PC-9 (cell line): ENCODE measurements around the gene COPS6. TPM values are rescaled to one million over a fixed set of nuclear protein-coding genes. Genes with fewer than 3 reads are reported as not detected.

Experiments used
- BruUV-seq: library from RNA; stranded (reverse); fragments of 400-500 nt; replicated peaks from 2 replicates; lab custom pipeline; 2021; lab: Mats Ljungman, UMichigan
- CTCF ChIA-PET: fragments of 300-600 bp; sonication (Branson Sonifier 250); formaldehyde crosslinking; loops from one replicate; lab custom pipeline; 2022; ENCODE audit warnings: antibody characterized with exemption; lab: Charles Lee
- POLR2A ChIA-PET: fragments of 300-600 bp; sonication (Branson Sonifier 250); formaldehyde crosslinking; loops from one replicate; lab custom pipeline; 2022; ENCODE audit warnings: antibody characterized with exemption; ENCODE audit not compliant: unreplicated experiment; lab: Charles Lee
- DNase-seq, 2 experiments: peaks; one replicate each; pipeline versions ENCODE4 v3.0.0 to v3.0.0-alpha.2; 2015 to 2022; ENCODE audit warnings: mixed read lengths in 1 of 2
- H2AFZ ChIP-seq: fragments of 200-600 bp; sonication (generic); 2 replicates; pipeline ENCODE4 v1.8.1; 2017; ENCODE audit warnings: antibody characterized with exemption
- H3F3A ChIP-seq: fragments of 200-600 bp; sonication (generic); 2 replicates; pipeline ENCODE4 v1.8.1; 2017; ENCODE audit warnings: antibody characterized with exemption, mild to moderate bottlenecking, low read depth; ENCODE audit not compliant: insufficient read depth
- H3K27ac ChIP-seq: fragments of 200-600 bp; sonication (generic); 2 replicates; pipeline ENCODE4 v1.6.1; 2016; ENCODE audit warnings: mixed run types
- H3K27me3 ChIP-seq: fragments of 200-600 bp; sonication (generic); 2 replicates; pipeline ENCODE4 v1.6.1; 2016; ENCODE audit warnings: low read depth, mixed run types; ENCODE audit not compliant: insufficient read depth
- H3K36me3 ChIP-seq: fragments of 200-600 bp; sonication (generic); 2 replicates; pipeline ENCODE4 v1.6.1; 2016; ENCODE audit warnings: low read depth, mixed run types
- H3K4me1 ChIP-seq: fragments of 200-600 bp; sonication (generic); replicated peaks from 2 replicates; pipeline ENCODE4 v1.6.1; 2016; ENCODE audit warnings: mixed run types; ENCODE audit not compliant: insufficient read depth
- H3K4me2 ChIP-seq: fragments of 200-600 bp; sonication (generic); 2 replicates; pipeline ENCODE4 v1.6.1; 2017; ENCODE audit warnings: mixed run types
- H3K4me3 ChIP-seq: fragments of 200-600 bp; sonication (generic); 2 replicates; pipeline ENCODE4 v1.6.1; 2016; ENCODE audit warnings: mixed run types
- H3K79me2 ChIP-seq: fragments of 200-600 bp; sonication (generic); 2 replicates; pipeline ENCODE4 v1.6.1; 2017; ENCODE audit warnings: low read depth, mixed run types
- H3K9me2 ChIP-seq: fragments of 200-600 bp; sonication (generic); 2 replicates; pipeline ENCODE4 v1.8.1; 2017; ENCODE audit warnings: mild to moderate bottlenecking; ENCODE audit not compliant: insufficient read depth
- H3K9me3 ChIP-seq: fragments of 200-600 bp; sonication (generic); 2 replicates; pipeline ENCODE4 v1.8.1; 2016; ENCODE audit warnings: low read depth; ENCODE audit not compliant: insufficient read depth
- H4K20me1 ChIP-seq: fragments of 200-600 bp; sonication (generic); 2 replicates; pipeline ENCODE4 v1.8.1; 2017; ENCODE audit not compliant: insufficient read depth
- EZH2 ChIP-seq: fragments of 200-600 bp; sonication (generic); IDR thresholded peaks from 2 replicates; pipeline ENCODE4 v1.8.0; 2017; ENCODE audit warnings: antibody characterized with exemption, low read depth
- intact Hi-C: fragments of 100-400 bp; cut with micrococcal nuclease; formaldehyde crosslinking; loops from one replicate; pipeline ENCODE4 v1.10.0; 2022; ENCODE audit not compliant: unreplicated experiment
- total RNA-seq: library from RNA; stranded (reverse); gene quantifications from 2 replicates; pipeline ENCODE4 v1.2.3, GENCODE V29; 2021
- TF ChIP-seq, protein P1 (sequence below): fragments of 200-600 bp; sonication (generic); conservative IDR thresholded peaks from 2 replicates; pipeline ENCODE4 v1.6.1; 2017; ENCODE audit warnings: mixed run types, antibody characterized with exemption, mild to moderate bottlenecking, moderate library complexity

Gene COPS6
- total RNA-seq, 1 experiment from 2014 or later, result 145 TPM

DNA sequence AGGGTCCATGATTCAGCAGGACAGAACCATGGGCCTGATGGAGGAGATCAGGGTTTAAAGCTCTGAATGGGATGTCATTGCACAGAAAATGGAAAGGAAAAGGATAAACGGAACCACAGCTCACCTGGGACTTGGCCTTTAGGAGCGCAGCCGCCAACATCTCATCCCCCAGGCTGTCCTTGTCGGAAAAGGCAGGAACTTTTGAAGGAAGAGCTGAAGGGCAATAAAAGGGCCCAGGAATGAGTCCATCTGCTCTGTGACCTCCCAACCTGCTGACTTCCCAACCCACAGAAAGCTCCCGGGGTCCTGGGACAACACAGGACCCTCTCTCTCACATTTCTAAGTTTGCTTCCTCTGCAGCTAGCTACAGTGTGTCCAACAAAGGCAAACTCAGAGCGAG lies 13.4 kb upstream of the COPS6 start:
- Histone ChIP-seq H3K4me1 (peaks cover 7% of the 10 kb centered on the region), H3K4me2 (no peak overlapping the region), H3K79me2 (peaks cover 41% of the 10 kb centered on the region), H3K27me3 (no peaks in the 10 kb centered on the region), H3K9me2 (no peaks in the 10 kb centered on the region), H3K4me3 (no peak overlapping the region), H3K36me3 (peaks cover 93% of the 10 kb centered on the region), H3K27ac (no peak overlapping the region), H4K20me1 (peaks cover 8% of the 10 kb centered on the region; the same call in 1 of the 2 replicates), H3K9me3 (peaks cover 44% of the 10 kb centered on the region), H3F3A (peaks cover 3% of the 10 kb centered on the region; the same call in 1 of the 2 replicates), H2AFZ (no peak overlapping the region)
- DNase-seq, result no peak
- ChIA-PET CTCF (no interaction called here), POLR2A (no interaction called here)
- intact Hi-C loops, result no loop called here
- no TSS peak for BruUV-seq
- TF ChIP-seq, protein P1, sequence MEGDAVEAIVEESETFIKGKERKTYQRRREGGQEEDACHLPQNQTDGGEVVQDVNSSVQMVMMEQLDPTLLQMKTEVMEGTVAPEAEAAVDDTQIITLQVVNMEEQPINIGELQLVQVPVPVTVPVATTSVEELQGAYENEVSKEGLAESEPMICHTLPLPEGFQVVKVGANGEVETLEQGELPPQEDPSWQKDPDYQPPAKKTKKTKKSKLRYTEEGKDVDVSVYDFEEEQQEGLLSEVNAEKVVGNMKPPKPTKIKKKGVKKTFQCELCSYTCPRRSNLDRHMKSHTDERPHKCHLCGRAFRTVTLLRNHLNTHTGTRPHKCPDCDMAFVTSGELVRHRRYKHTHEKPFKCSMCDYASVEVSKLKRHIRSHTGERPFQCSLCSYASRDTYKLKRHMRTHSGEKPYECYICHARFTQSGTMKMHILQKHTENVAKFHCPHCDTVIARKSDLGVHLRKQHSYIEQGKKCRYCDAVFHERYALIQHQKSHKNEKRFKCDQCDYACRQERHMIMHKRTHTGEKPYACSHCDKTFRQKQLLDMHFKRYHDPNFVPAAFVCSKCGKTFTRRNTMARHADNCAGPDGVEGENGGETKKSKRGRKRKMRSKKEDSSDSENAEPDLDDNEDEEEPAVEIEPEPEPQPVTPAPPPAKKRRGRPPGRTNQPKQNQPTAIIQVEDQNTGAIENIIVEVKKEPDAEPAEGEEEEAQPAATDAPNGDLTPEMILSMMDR, result no peak
- TF ChIP-seq EZH2, result no peak

- Histone ChIP-seq H3K27me3 (no peaks in the 10 kb centered on the region), H3K36me3 (peaks cover 75% of the 10 kb centered on the region), H3K4me3 (no peak overlapping the region), H3K9me3 (peaks cover 26% of the 10 kb centered on the region; the same call in 1 of the 2 replicates), H3K79me2 (peaks cover 52% of the 10 kb centered on the region), H2AFZ (no peak overlapping the region), H3K4me1 (peaks cover 10% of the 10 kb centered on the region), H3K4me2 (no peak overlapping the region), H3K27ac (no peak overlapping the region), H3F3A (peaks cover 7% of the 10 kb centered on the region), H3K9me2 (no peaks in the 10 kb centered on the region), H4K20me1 (peaks cover 8% of the 10 kb centered on the region; the same call in 1 of the 2 replicates)
- no TSS peak for BruUV-seq
- intact Hi-C loops, result no loop called here
- no peak for DNase-seq
- TF ChIP-seq EZH2, result no peak
- TF ChIP-seq, protein P1, result no peak
- ChIA-PET POLR2A (no interaction called here), CTCF (no interaction called here)
These were observed 11.6 kb upstream of the COPS6 start for GRCh38 chr7:100077205-100077604.

- Histone ChIP-seq H3K4me1 (peaks cover 15% of the 10 kb centered on the region), H3K4me2 (no peak overlapping the region), H3F3A (peaks cover 16% of the 10 kb centered on the region), H3K9me3 (peaks cover 8% of the 10 kb centered on the region; the same call in 1 of the 2 replicates), H3K79me2 (peaks cover 52% of the 10 kb centered on the region), H3K27ac (no peak overlapping the region), H3K9me2 (no peaks in the 10 kb centered on the region), H3K4me3 (no peak overlapping the region), H3K27me3 (no peaks in the 10 kb centered on the region), H3K36me3 (peaks cover 57% of the 10 kb centered on the region), H4K20me1 (peaks cover 8% of the 10 kb centered on the region; the same call in 1 of the 2 replicates), H2AFZ (no peak overlapping the region)
- intact Hi-C loops, result no loop called here
- ChIA-PET CTCF (no interaction called here), POLR2A (interaction anchor here (0.6 kb wide), 1 partner anchor 23 kb away, joined by 7 read pairs; no protein-coding TSS in a partner anchor)
- DNase-seq, result no peak
- TF ChIP-seq, protein P1, result no peak
- no peak for TF ChIP-seq EZH2
- BruUV-seq, result no TSS peak
These were observed 9.7 kb upstream of the COPS6 start for GRCh38 chr7:100079024-100079560.
